Activated T-cell treated with anti-CD3 and anti-CD28 coated beads, Interleukin-2, amount 50 U/mL, for 4 hours (primary cell): ENCODE results near the gene OR51V1. TPM values are rescaled to one million over a fixed set of nuclear protein-coding genes. Genes with fewer than 3 reads are reported as not detected.

Source experiments
- ATAC-seq, 2 donors: fragments of 200-7000 bp; cut with Tn5 transposase; one replicate each; pipeline ENCODE4 v1.10.0; 2021
- DNase-seq: peaks from one replicate; pipeline ENCODE4 v3.0.0-alpha.2; 2020
- H3K27me3 Mint-ChIP-seq: one replicate; pipeline ENCODE4 v1.8.0; 2021; ENCODE audit warnings: low read depth, mixed read lengths
- H3K36me3 Mint-ChIP-seq: one replicate; pipeline ENCODE4 v1.8.0; 2022; ENCODE audit warnings: mixed read lengths; ENCODE audit not compliant: insufficient read depth
- H3K4me1 Mint-ChIP-seq: one replicate; pipeline ENCODE4 v1.8.0; 2021; ENCODE audit warnings: low read depth, mixed read lengths
- H3K4me3 Mint-ChIP-seq: one replicate; pipeline ENCODE4 v1.8.0; 2021; ENCODE audit warnings: mild to moderate bottlenecking, moderate library complexity, mixed read lengths
- H3K9me3 Mint-ChIP-seq: one replicate; pipeline ENCODE4 v1.8.0; 2021; ENCODE audit warnings: mixed read lengths
- total RNA-seq, 3 donors: library from RNA; stranded (reverse); gene quantifications; one replicate each; pipeline ENCODE4 v1.2.1, GENCODE V29; 2021

The OR51V1 gene
- total RNA-seq, 3 donors from 2014 or later, result not detected

GRCh38 chr11:5237420-5237819 is 36.9 kb upstream of the OR51V1 start:
- DNase-seq (no peak), ATAC-seq (no peak)

GRCh38 chr11:5235364-5236095 is 35.0 kb upstream of the OR51V1 start:
- no peak for ATAC-seq
- no peaks in the 10 kb centered on the region for H3K9me3 Mint-ChIP-seq
- H3K27me3 Mint-ChIP-seq, result peaks cover 2% of the 10 kb centered on the region
- no peak for DNase-seq
- no peaks in the 10 kb centered on the region for H3K36me3 Mint-ChIP-seq
- no peak overlapping the region for H3K4me3 Mint-ChIP-seq
- H3K4me1 Mint-ChIP-seq, result no peaks in the 10 kb centered on the region

More at GRCh38 chr11:5237420-5237819, 36.9 kb upstream of the OR51V1 start:
- Mint-ChIP-seq H3K27me3 (peaks cover 2% of the 10 kb centered on the region), H3K4me1 (no peaks in the 10 kb centered on the region), H3K9me3 (no peaks in the 10 kb centered on the region), H3K36me3 (no peaks in the 10 kb centered on the region), H3K4me3 (no peak overlapping the region)

- no peaks in the 10 kb centered on the region for H3K4me1 Mint-ChIP-seq
- ATAC-seq, result no peak
- peaks cover 2% of the 10 kb centered on the region for H3K27me3 Mint-ChIP-seq
- H3K4me3 Mint-ChIP-seq, result no peak within 1 kb of the TSS
- H3K36me3 Mint-ChIP-seq, result no peaks in the 10 kb centered on the region
- H3K9me3 Mint-ChIP-seq, result no peaks in the 10 kb centered on the region
- no peak for DNase-seq
Observed at GRCh38 chr11:5234381-5234834, 33.9 kb upstream of the OR51V1 start, which contains the start of gene HBD. HBD (minus strand) TSS chr11:5234483; CDS start chr11:5234433, 50 bp downstream.

- H3K36me3 Mint-ChIP-seq, result no peaks in the 10 kb centered on the region
- peaks cover 2% of the 10 kb centered on the region for H3K27me3 Mint-ChIP-seq
- ATAC-seq (no peak), DNase-seq (no peak)
- no peaks in the 10 kb centered on the region for H3K9me3 Mint-ChIP-seq
- H3K4me1 Mint-ChIP-seq, result no peaks in the 10 kb centered on the region
- no peak overlapping the region for H3K4me3 Mint-ChIP-seq
Observed at GRCh38 chr11:5233307-5233706, 32.8 kb upstream of the OR51V1 start.

GRCh38 chr11:5232821-5233220 is 32.3 kb upstream of the OR51V1 start:
- Mint-ChIP-seq H3K4me1 (no peaks in the 10 kb centered on the region), H3K27me3 (peaks cover 2% of the 10 kb centered on the region), H3K4me3 (no peak overlapping the region), H3K36me3 (no peaks in the 10 kb centered on the region), H3K9me3 (no peaks in the 10 kb centered on the region)
- no peak for ATAC-seq
- DNase-seq, result no peak

- Mint-ChIP-seq H3K9me3 (no peaks in the 10 kb centered on the region), H3K36me3 (no peaks in the 10 kb centered on the region), H3K4me3 (no peak overlapping the region), H3K4me1 (no peaks in the 10 kb centered on the region), H3K27me3 (no peaks in the 10 kb centered on the region)
- DNase-seq (no peak), ATAC-seq (no peak)
Observed at GRCh38 chr11:5232176-5232575, 31.7 kb upstream of the OR51V1 start.

- no peak for ATAC-seq
- DNase-seq, result no peak
- Mint-ChIP-seq H3K9me3 (no peaks in the 10 kb centered on the region), H3K4me1 (no peaks in the 10 kb centered on the region), H3K36me3 (no peaks in the 10 kb centered on the region), H3K4me3 (no peak overlapping the region), H3K27me3 (no peaks in the 10 kb centered on the region)
Observed at GRCh38 chr11:5231111-5231510, 30.6 kb upstream of the OR51V1 start.

- Mint-ChIP-seq H3K36me3 (no peaks in the 10 kb centered on the region), H3K27me3 (no peaks in the 10 kb centered on the region), H3K4me1 (no peaks in the 10 kb centered on the region), H3K4me3 (no peak overlapping the region), H3K9me3 (no peaks in the 10 kb centered on the region)
- no peak for ATAC-seq
- no peak for DNase-seq
Observed at GRCh38 chr11:5230266-5230665, 29.8 kb upstream of the OR51V1 start.

GRCh38 chr11:5229796-5230195 is 29.3 kb upstream of the OR51V1 start:
- DNase-seq (no peak), ATAC-seq (no peak)
- no peak overlapping the region for H3K4me3 Mint-ChIP-seq
- no peaks in the 10 kb centered on the region for H3K36me3 Mint-ChIP-seq
- H3K27me3 Mint-ChIP-seq, result no peaks in the 10 kb centered on the region
- H3K9me3 Mint-ChIP-seq, result no peaks in the 10 kb centered on the region
- no peaks in the 10 kb centered on the region for H3K4me1 Mint-ChIP-seq

- H3K4me3 Mint-ChIP-seq, result no peak overlapping the region
- DNase-seq (no peak), ATAC-seq (no peak)
- no peaks in the 10 kb centered on the region for H3K36me3 Mint-ChIP-seq
- H3K27me3 Mint-ChIP-seq, result no peaks in the 10 kb centered on the region
- H3K9me3 Mint-ChIP-seq, result no peaks in the 10 kb centered on the region
- no peaks in the 10 kb centered on the region for H3K4me1 Mint-ChIP-seq
Observed at GRCh38 chr11:5229356-5229755, 28.9 kb upstream of the OR51V1 start.

GRCh38 chr11:5228124-5228523 is 27.6 kb upstream of the OR51V1 start:
- Mint-ChIP-seq H3K36me3 (no peaks in the 10 kb centered on the region), H3K27me3 (no peaks in the 10 kb centered on the region), H3K4me1 (no peaks in the 10 kb centered on the region), H3K4me3 (no peak overlapping the region), H3K9me3 (no peaks in the 10 kb centered on the region)
- DNase-seq (no peak), ATAC-seq (no peak)

- no peak overlapping the region for H3K4me3 Mint-ChIP-seq
- no peaks in the 10 kb centered on the region for H3K36me3 Mint-ChIP-seq
- no peaks in the 10 kb centered on the region for H3K27me3 Mint-ChIP-seq
- no peaks in the 10 kb centered on the region for H3K4me1 Mint-ChIP-seq
- ATAC-seq, result no peak
- H3K9me3 Mint-ChIP-seq, result no peaks in the 10 kb centered on the region
- DNase-seq, result no peak
Observed at GRCh38 chr11:5227681-5228080, 27.2 kb upstream of the OR51V1 start.

- no peaks in the 10 kb centered on the region for H3K27me3 Mint-ChIP-seq
- ATAC-seq (no peak), DNase-seq (no peak)
- no peaks in the 10 kb centered on the region for H3K9me3 Mint-ChIP-seq
- no peaks in the 10 kb centered on the region for H3K36me3 Mint-ChIP-seq
- H3K4me1 Mint-ChIP-seq, result no peaks in the 10 kb centered on the region
- H3K4me3 Mint-ChIP-seq, result no peak within 1 kb of the TSS
Observed at GRCh38 chr11:5226732-5227310, 26.3 kb upstream of the OR51V1 start, which contains the start of gene HBB. HBB (minus strand) TSS chr11:5227071; CDS start chr11:5227021, 50 bp downstream.

- no peaks in the 10 kb centered on the region for H3K36me3 Mint-ChIP-seq
- no peaks in the 10 kb centered on the region for H3K27me3 Mint-ChIP-seq
- DNase-seq, result no peak
- H3K4me1 Mint-ChIP-seq, result no peaks in the 10 kb centered on the region
- no peak overlapping the region for H3K4me3 Mint-ChIP-seq
- ATAC-seq, result no peak
- no peaks in the 10 kb centered on the region for H3K9me3 Mint-ChIP-seq
Observed at GRCh38 chr11:5225480-5225871, 25.0 kb upstream of the OR51V1 start.
